GM21717 (cell line): ENCODE data around the gene DNAJC24.

ENCODE experiments used
- ATAC-seq: cut with Tn5 transposase; IDR thresholded peaks from one replicate; pipeline ENCODE4 v1.9.1; 2021; ENCODE audit warnings: mild to moderate bottlenecking, moderate library complexity; ENCODE audit not compliant: unreplicated experiment

The DNAJC24 gene

DNA sequence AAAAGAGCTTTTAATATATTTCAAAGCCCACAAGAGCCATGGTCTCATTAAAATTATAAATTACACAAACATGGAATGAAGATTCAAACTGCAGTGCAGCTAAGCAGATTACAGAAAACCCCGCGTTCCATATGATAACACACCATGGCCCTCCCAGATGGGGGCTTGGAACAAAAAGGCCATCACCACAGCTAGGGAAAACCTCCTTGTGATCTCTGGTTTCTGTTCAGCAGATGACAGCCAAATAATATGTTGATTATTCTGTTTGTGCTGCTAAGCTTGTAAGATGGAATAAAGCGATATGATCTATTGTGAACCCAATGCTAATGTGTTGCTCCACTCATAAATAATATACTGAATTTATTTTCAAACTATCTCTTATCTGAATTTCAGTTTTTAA, 111.3 kb downstream of the DNAJC24 start:
- ATAC-seq: no peak
